ENCODE results near the gene FOXK1.

FOXK1 gene

DNA sequence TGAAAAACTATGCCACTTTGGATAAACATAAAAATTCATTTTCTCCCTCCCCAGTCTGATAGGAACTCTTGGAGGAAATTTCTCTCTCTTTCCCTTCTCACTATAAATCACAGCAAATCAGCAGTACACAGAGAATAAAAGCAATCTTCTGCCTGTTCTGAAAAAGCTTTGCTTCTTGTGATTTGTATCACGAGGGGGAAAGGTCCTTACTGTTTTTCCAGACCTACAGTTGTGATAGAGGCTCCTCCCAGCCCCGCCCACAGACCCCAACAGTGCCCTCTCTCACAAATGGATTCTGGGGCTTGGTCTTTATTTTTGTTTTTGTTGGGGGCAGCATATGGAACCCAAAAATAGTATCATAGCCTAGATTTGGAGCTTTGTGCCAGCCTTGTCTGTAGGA is 12.2 kb downstream of the FOXK1 start:
- no peak for DNase-seq (ENCODE audit: low read depth in 2 of 2, low spot score in 1 of 2)

DNA sequence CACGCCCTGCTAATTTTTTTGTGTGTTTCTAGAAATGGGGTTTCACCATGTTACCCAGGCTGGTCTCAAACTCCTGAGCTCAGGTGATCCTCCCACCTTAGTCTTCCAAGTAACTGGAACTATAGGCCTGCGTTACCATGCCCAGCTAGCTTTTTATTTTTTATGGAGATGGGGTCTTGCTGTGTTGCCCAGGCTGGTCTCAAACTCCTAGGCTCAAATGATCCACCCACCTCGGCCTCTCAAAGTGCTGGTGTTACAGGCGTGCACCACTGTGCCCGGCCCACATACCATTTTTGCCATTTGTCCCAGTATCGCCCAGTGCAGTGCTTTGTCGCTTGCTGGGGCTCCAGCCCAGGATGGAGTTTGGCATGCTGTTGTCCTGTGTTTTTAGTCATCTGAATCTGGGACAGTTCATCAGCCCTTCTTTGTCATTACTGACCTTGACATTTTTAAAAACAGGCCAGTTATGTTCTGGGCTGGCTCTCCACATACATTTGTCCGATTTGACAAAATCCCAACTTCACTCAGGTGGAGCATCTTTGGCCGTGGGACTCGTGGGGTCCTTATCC is 16.7 kb downstream of the FOXK1 start:
- no peak for DNase-seq (ENCODE audit: low read depth in 2 of 2, low spot score in 1 of 2)

DNA sequence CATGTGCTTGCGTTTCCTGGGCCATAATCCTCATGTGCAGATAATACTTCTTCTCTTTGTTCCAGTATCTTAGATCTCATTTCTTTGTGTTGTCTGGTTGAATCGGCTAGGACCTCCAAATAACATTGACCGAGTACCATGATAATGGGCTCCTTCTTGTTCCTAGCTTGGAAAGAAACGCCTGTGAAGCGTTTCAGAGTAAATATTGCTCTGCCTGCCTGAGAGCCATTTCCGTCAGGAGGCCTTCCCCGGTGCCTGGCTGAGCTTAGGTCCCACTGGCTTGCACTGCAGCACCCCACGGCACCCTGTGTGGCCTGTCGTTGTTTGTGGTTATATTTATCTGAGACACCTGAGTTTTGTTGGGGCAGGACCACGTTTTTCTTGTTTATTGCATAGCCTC is 17.7 kb downstream of the FOXK1 start:
- no peak for DNase-seq (ENCODE audit: low read depth in 2 of 2, low spot score in 1 of 2)

DNA sequence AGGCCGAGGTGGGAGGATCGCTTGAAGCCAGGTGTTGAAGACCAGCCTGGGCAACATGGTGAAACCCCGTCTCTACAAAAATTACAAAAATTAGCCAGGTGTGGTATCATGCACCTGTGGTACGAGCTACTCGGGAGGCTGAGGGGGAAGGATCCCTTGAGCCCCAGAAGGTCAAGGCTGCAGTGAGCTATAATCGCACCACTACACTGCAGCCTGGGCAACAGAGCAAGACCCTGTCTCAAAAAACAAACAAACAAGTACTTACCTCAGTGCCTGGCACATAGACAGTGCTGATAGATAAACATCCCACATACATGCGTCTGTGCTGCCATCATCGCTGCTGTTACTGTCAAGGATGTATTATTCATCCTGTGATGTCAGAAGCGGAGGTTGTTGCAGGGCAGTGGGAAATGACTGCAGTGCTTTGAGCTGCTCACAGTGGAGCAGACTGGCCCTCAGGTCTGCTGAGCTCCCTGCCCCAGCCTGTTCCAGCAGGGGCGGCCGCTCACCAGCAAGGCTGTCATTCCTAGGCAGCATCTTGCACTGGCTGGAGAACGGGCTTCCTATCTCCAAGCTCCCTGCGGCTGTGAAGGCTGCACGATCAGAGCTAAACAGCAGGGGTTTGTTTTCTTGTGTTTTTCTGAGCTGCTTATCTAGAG is 18.6 kb downstream of the FOXK1 start:
- no peak for DNase-seq (ENCODE audit: low read depth in 2 of 2, low spot score in 1 of 2)

DNA sequence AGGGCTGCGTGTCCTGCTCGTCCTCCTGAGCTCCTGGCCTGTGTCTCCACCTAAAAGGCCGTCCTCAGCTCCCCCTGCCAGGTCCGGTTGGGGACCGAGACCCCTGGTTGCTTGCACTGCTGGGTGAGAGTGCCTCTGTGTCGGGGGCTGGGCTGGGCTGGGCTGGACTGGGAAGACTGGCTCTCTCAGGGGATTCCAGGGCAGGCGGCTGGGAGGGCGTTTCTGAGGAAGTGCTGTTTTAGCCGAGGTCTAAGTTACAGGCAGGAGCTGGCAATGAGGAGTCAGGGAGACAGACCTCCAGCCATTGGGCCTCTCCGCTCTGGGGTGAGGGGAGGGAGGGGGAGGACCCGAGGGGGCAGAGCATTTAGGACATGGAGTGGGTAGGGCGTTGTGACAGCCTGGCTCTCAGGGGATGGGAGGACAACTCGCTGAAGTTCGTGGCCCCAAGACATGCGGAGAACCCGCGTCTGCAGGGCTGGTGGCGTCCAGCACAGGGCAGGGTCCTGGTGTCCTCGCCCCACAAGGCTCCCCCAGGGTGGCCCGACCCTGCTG is 20.9 kb downstream of the FOXK1 start:
- no peak for DNase-seq (ENCODE audit: low read depth in 2 of 2, low spot score in 1 of 2)

DNA sequence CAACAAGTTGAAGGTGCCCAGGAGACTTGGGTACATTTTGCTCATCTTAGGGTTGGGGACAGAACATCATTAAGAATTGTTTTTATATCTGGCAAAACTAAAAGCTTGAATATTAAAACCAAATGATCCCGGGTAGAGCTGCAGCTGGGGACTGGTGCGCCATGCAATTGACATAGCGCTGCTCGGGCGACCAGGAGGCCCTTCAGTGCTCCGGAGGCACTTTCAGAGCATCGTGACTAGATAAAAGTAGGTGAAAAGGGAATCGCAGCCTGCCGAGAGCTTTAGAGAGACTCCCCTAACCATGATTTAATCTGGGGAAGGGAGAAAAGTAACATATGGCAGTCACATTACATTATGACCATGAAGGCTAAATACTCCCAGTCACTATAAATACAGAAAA is 21.4 kb downstream of the FOXK1 start:
- no peak for DNase-seq (ENCODE audit: low read depth in 2 of 2, low spot score in 1 of 2)

DNA sequence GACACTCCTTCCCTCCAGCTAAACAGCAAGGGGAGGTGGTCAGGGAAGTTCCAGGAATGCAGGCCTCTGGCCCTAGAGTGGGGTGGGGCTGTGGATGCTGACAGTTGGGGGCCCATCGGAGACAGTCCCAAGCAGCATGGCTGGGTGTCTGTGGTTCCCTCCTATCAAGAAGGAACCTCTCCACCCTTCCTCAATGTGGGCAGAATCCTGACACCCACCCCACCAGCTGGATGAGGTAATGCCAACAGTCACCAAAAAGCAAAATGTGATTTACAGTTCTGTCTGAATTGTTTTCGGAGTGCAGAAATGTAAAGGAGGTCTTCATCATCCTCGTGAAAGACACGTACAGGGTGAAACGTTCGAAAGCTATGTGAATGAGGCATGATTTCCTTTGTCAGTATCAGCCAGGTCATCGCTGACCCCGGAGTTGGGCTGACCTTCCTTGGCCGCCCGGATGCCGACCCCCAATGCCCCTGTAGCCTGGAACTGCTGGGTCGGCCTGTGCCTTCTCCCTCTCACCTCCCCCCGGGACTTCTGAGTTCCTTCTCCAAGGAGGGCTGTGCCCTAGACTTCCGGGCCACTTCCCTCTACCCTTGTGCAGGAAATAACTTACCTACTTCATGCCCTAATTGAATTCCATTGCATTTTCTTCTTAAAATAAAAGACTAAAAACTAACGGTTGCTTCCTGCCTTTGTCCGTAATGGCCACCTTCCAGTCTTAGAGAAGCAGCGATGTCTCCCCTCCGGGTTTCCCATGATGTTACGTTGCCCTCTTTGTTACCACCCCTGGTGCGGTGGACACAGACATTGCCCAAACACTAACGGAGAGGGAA is 24.5 kb downstream of the FOXK1 start:
- no peak for DNase-seq (ENCODE audit: low read depth in 2 of 2, low spot score in 1 of 2)

DNA sequence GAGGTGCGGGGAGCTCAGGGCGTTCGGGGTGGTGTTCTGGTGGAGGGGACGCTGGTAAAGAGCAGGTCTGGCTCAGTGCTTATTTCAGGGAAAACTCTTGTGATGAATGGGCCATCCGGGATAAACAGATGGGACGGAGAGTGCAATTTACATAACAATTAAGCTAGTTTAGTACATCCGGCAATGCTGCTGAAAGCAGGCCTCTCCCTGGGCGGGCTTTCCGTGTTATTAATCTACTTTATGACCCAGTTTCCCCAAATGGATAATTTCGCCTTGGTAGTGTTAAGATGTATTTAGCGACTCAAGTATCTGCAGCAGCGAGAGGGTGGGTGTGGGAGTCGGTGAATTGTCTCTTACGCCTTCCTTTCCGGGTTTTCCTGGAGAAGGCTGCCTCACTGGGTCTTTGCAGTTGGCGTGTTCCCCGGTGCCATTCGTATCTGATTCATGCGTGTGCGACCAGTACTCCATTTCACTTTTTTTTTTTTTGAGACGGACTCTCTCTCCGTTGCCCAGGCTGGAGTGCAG is 25.2 kb downstream of the FOXK1 start:
- no peak for DNase-seq (ENCODE audit: low read depth in 2 of 2, low spot score in 1 of 2)

DNA sequence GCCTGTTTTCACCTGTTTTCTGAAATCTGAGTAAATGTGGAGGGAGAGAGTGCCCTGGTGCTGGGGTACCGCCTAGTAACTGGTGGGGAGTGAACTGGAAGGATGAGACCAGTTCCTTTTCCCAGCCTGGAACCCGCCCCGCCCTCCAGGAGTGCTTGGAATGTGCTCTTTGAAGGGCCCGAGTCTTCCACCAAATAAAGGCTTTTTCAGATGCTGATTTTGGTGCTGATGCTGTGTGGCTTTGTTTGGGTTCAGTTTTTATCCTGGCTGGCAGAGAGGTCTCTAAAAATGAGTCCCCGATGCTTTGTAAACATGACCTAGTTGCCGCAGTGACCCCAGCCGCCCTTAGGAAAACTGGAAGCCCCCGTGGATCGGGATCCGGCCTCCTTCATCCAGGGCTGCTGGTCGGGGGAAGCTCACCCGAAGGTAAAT is 25.9 kb downstream of the FOXK1 start:
- no peak for DNase-seq (ENCODE audit: low read depth in 2 of 2, low spot score in 1 of 2)

DNA sequence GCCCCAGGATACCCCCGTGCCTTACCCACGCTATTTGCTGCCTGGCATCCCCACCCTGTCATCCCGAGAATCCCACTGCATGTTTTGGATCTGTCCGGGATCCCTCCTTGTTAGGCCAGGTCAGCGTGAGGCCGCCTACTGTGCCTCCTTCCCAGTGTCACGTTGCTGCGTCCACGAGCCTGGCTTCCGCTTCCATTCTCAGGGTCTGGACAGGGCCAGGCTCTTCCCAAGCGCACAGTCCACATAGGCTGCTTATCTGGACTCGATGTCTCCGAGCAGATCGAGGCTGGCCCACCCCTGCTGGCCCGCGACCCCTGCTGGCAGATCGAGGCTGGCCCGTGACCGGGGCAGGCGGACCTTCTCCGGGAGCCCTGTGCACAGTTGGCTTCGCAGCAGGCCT is 27.1 kb downstream of the FOXK1 start:
- no peak for DNase-seq (ENCODE audit: low read depth in 2 of 2, low spot score in 1 of 2)

DNA sequence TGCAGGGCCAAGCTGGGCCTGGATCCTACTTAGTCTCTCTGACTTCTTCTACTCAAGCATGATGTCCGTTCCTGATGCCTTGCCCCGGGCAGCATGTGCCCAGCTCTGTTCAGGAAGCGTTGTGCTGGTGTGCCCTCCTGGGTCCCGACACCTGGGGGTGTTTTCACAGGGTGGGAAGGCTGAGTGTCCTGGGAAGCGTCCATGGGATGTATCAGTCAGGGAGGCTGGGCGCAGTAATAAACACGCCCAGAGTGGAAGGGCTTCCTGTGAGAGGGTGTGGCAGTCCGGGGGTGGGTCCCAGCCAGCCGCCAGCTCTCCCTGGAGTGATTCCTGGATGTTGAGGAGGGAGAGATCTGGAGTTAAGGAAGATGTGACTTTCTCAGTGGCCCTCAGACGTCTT is 29.0 kb downstream of the FOXK1 start:
- no peak for DNase-seq (ENCODE audit: low read depth in 2 of 2, low spot score in 1 of 2)

DNA sequence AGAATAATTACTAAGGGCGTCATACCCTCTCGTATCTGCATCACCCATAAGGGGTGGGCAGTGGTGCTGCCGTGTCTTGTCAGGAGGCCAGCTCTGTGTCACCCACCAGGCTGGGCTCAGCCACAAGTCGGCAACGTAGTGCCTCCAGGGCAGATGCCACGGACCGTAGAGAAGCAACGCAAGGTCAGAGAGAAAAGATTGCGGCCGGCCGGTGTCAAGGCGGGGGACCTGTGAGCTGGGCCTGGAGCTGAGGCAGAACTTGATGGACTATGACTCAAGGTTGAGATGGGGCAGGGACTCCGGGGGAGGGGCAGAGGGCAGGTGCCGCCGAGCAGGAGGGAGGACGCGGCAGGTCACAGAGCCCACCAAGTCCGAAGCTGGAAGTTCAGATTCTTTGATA is 29.5 kb downstream of the FOXK1 start:
- no peak for DNase-seq (ENCODE audit: low read depth in 2 of 2, low spot score in 1 of 2)

DNA sequence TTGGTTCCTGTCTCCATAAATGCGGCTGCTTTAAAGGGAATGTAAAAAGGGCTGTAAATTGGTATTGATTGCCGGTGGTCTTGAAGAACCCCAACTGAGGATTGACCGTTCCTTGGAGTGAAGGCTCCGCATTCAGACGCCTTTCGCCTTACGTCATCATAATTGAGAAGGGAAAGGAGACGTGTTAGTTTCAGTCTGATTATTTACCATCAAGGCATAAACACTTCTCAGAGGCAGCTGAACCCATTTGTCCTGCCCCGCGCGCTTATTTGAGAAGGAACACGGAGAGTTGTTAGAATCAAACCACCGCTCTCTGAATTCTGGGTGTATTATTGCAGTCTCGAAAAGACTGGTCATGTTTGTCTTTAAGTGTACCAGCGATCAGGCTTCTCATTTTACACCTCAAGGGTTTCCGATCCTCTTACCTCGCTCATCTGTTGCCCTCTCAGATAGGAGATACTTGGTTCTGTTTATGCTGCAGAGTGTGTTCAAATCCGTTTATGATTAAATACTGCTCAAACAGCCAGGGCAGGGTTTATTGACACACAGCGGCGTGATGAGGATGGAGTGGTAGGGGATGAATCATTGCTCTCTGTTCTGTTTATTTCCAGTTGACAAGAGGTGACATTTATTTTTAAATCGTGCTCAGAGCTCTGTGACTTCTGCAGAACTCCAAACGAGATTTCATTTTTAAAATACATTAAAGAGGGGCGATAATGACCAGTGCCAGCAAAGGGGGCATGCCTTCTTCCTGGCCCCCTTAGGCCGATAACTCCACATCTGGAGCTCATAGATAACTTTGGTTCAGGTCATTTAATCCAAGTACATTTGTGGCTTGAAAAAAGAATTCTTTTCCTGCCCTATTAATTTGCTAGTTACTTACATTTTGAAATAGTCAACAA is 30.4 kb downstream of the FOXK1 start:
- DNase-seq (ENCODE audit: low read depth in 2 of 2, low spot score in 1 of 2): no peak

DNA sequence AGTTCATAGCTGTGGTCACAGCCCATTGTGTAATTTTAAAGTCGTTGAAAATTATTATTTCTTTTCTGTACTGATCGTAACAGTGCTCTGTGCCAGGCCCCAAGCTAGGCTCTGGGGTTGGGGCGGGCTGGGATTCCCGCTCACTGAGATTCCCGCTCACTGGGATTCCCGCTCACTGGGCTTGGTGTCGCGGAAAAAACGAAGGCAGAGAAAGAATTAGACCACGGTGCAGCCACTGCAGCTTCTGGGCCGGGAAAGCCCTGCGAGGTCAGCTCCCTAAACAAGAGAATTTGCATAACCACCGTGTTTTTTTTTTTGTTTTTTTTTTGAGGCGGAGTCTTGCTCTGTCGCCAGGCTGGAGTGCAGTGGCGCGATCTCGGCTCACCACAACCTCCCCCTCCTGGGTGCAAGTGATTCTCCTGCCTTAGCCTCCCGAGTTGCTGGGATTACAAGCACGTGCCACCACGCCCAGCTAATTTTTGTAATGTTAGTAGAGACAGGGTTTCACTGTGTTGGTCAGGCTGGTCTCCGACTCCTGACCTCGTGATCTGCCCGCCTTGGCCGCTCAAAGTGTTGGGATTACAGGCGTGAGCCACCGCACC is 31.2 kb downstream of the FOXK1 start:
- DNase-seq (ENCODE audit: low read depth in 2 of 2, low spot score in 1 of 2): no peak

DNA sequence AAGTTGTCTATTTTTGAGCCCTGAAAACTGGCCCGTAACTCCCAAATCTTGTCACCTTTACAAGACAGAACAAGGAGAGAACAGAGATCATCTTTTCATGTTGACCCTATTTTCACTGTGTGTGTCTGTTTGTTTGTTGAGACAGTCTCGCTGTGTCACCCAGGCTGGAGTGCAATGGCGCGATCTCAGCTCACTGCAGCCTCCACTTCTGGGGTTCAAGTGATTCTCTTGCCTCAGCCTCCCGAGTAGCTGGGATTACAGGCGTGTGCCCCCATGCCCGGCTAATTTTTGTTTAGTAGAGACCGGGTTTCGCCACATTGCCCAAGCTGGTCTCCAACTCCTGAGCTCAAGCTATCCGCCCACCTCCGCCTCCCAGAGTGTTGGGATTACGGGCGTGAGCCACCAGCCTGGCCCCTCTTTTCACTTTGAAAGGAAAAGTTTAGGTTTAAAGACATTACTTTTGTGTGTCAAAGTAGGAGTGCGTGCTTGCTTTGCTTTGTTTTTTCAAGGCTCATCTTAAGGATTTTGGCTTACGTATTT is 32.1 kb downstream of the FOXK1 start:
- DNase-seq (ENCODE audit: low read depth in 2 of 2, low spot score in 1 of 2): no peak

DNA sequence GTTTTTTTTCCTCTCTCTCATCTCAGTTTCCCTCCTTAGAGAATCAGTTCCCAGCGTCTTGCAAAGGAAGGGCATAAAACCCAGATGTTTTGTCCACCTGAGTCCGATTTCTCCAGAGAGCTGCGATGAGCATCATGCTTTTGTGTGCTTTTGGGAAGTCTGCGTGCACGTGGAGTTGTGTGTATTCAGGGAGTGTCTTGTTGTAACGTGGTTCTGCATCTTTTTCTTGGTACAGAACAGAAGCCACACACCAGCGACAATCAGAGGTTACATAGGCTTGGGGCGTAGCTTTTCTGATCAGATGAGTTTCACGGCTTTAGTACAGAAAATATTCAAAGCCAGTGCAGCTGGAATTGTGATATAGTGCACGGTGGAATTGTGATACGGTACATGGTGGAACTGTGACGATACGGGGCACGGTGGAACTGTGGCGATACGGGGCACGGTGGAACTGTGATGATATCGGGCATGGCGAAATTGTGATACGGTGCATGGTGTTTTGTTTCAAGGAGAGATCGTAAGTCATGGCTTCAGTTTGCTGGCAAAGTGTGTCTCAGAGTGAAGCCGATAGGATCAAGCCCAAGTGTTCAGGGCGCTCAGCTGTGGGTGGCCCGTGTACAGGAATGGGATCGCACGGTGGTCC is 32.8 kb downstream of the FOXK1 start:
- DNase-seq (ENCODE audit: low read depth in 2 of 2, low spot score in 1 of 2): no peak

DNA sequence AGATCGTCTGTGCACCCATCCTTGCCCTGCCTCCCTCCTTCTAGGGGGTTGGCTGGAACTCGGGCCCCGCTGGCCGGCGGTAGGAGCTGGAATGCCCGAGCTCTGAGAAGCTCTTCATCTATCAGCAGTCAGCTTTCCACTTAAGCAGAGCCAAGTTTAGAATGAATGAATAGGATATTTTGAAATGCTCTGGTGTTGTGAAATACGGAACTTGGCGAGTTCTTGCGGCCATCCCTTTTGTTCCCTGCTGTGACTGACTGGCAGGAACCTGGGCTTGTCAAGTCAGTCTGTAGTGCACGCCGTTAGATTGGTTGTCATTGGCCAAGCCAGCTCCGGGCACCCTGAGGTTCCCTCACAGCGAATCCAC is 33.3 kb downstream of the FOXK1 start:
- no peak for DNase-seq (ENCODE audit: low read depth in 2 of 2, low spot score in 1 of 2)

DNA sequence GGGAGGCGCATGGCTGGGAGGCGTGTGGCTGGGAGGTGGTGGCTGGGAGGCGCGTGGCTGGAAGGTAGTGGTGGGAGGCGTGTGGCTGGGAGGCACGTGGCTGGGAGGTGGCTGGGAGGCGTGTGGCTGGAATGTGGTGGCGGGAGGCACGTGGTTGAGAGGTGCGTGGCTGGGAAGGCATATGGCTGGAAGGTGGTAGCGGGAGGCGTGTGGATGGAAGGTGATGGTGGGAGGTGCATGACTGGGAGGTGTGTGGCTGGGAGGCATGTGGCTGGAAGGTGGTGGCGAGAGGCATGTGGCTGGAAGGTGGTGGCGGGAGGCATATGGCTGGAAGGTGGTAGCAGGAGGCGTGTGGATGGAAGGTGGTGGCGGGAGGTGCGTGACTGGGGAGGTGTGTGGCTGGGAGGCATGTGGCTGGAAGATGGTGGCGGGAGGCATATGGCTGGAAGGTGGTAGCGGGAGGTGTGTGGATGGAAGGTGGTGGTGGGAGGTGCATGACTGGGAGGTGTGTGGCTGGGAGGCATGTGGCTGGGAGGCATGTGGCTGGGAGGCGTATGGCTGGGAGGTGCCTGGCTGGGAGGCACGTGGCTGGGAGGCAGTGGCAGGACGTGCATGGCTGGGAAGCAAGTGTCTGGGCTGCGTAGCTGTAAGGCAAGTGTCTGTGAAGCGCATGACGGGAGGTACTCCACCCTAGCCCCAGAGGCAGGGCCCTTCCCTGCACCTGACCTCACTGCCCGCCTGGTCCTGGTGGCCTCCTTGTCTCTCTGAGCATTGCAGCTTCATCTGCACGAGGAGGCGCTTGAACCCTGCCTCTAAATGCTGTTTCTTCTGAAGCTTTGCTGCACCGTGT is 35.1 kb downstream of the FOXK1 start:
- DNase-seq (ENCODE audit: low read depth in 2 of 2, low spot score in 1 of 2): no peak

DNA sequence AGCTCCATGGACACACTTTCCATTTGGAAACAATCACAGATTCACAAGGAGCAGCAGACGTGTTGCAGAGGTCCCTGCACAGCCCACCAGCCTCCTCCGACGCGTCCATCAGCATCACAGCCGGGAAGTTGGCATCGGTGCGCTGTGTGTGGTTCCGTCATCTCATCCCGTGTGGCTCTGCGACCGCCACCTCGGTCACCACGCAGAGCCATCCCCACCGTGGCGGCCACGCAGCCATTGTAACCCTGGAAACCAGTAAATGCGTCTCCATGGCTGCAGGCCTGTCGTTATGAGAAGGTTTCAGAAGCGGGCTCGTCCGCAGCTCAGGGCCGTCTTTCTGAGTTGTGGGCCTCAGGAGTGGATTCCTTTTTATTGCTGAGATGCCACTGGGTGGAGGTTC is 36.0 kb downstream of the FOXK1 start:
- DNase-seq (ENCODE audit: low read depth in 2 of 2, low spot score in 1 of 2): no peak

Data from stimulated activated CD8-positive, alpha-beta memory T cell treated with anti-CD3 and anti-CD28 coated beads, Interleukin-4, amount 100 ng/mL, for 1 hour (primary cell).